ENCODE measurements around the gene HEPACAM2. TPM values are rescaled to one million over a fixed set of nuclear protein-coding genes. Genes with fewer than 3 reads are reported as not detected.

HEPACAM2 gene
- total and polyA plus RNA-seq, 2 experiments from 2014 or later = 14.0 to 15.7 TPM

GRCh38 chr7:93146036-93146435, 80.2 kb downstream of the HEPACAM2 start:
- no peak overlapping the region for H3K27ac ChIP-seq
- WGBS (ENCODE audit: low lambda C conversion rate, missing lambda C conversion rate) = 47% methylated on average over 1 of the region's 1 CpG
- H3K9me3 ChIP-seq (ENCODE audit: low read depth) = no peaks in the 10 kb centered on the region
- H3K27me3 ChIP-seq = no peaks in the 10 kb centered on the region
- H3K36me3 ChIP-seq (replicated peaks; ENCODE audit: insufficient read depth, low read depth) = no peaks in the 10 kb centered on the region
- no peaks in the 10 kb centered on the region for H3K9me2 ChIP-seq (replicated peaks; ENCODE audit: insufficient read depth)
- H4K20me1 ChIP-seq (ENCODE audit: insufficient read depth, poor library complexity, severe bottlenecking) = no peaks in the 10 kb centered on the region
- no peaks in the 10 kb centered on the region for H3K79me2 ChIP-seq
- H3K4me2 ChIP-seq = no peak overlapping the region
- H2AFZ ChIP-seq = no peak overlapping the region
- H3K4me3 ChIP-seq = no peak overlapping the region
- no peak for DNase-seq (ENCODE audit: low spot score)
- TF ChIP-seq CTCF (IDR thresholded peaks at IDR 0.05; ENCODE audit: poor library complexity) (no peak), EZH2 (IDR thresholded peaks at IDR 0.05; ENCODE audit: borderline replicate concordance) (no peak), EZH2phosphoT487 (IDR thresholded peaks at IDR 0.05; ENCODE audit: low read depth, severe bottlenecking, unreplicated experiment) (no peak)
- H3K4me1 ChIP-seq (ENCODE audit: insufficient read depth) = peaks cover 4% of the 10 kb centered on the region

GRCh38 chr7:93145354-93145753, 80.9 kb downstream of the HEPACAM2 start:
- H2AFZ ChIP-seq = no peak overlapping the region
- H3K27me3 ChIP-seq = no peaks in the 10 kb centered on the region
- no peaks in the 10 kb centered on the region for H3K36me3 ChIP-seq (replicated peaks; ENCODE audit: insufficient read depth, low read depth)
- H3K9me3 ChIP-seq (ENCODE audit: low read depth) = no peaks in the 10 kb centered on the region
- WGBS (ENCODE audit: low lambda C conversion rate, missing lambda C conversion rate) = 83% methylated on average over 3 of the region's 3 CpGs
- H3K27ac ChIP-seq = no peak overlapping the region
- H4K20me1 ChIP-seq (ENCODE audit: insufficient read depth, poor library complexity, severe bottlenecking) = no peaks in the 10 kb centered on the region
- no peak overlapping the region for H3K4me3 ChIP-seq
- H3K79me2 ChIP-seq = no peaks in the 10 kb centered on the region
- H3K4me1 ChIP-seq (ENCODE audit: insufficient read depth) = peaks cover 4% of the 10 kb centered on the region
- no peak for DNase-seq (ENCODE audit: low spot score)
- TF ChIP-seq EZH2 (IDR thresholded peaks at IDR 0.05; ENCODE audit: borderline replicate concordance) (no peak), CTCF (IDR thresholded peaks at IDR 0.05; ENCODE audit: poor library complexity) (no peak), EZH2phosphoT487 (IDR thresholded peaks at IDR 0.05; ENCODE audit: low read depth, severe bottlenecking, unreplicated experiment) (no peak)
- H3K4me2 ChIP-seq = no peak overlapping the region
- H3K9me2 ChIP-seq (replicated peaks; ENCODE audit: insufficient read depth) = no peaks in the 10 kb centered on the region

- DNase-seq (ENCODE audit: low spot score) = no peak
- Histone ChIP-seq H3K4me2 (no peak overlapping the region), H3K36me3 (replicated peaks; ENCODE audit: insufficient read depth, low read depth) (no peaks in the 10 kb centered on the region), H3K27ac (no peak overlapping the region), H3K9me2 (replicated peaks; ENCODE audit: insufficient read depth) (no peaks in the 10 kb centered on the region), H2AFZ (no peak overlapping the region), H3K27me3 (no peaks in the 10 kb centered on the region), H3K79me2 (no peaks in the 10 kb centered on the region), H3K4me1 (ENCODE audit: insufficient read depth) (peaks cover 2% of the 10 kb centered on the region), H3K9me3 (ENCODE audit: low read depth) (no peaks in the 10 kb centered on the region), H3K4me3 (no peak overlapping the region), H4K20me1 (ENCODE audit: insufficient read depth, poor library complexity, severe bottlenecking) (no peaks in the 10 kb centered on the region)
- no peak for TF ChIP-seq CTCF (IDR thresholded peaks at IDR 0.05; ENCODE audit: poor library complexity)
- no peak for TF ChIP-seq EZH2 (IDR thresholded peaks at IDR 0.05; ENCODE audit: borderline replicate concordance)
- no peak for TF ChIP-seq EZH2phosphoT487 (IDR thresholded peaks at IDR 0.05; ENCODE audit: low read depth, severe bottlenecking, unreplicated experiment)
- WGBS (ENCODE audit: low lambda C conversion rate, missing lambda C conversion rate) = 96% methylated on average over 1 of the region's 1 CpG
These were observed 84.1 kb downstream of the HEPACAM2 start for GRCh38 chr7:93142127-93142526.

Measured in hepatocyte (in vitro differentiated cells).